HG02610 (cell line): Measurements from ENCODE around the gene PLEKHM3.

Source experiments
- ATAC-seq: cut with Tn5 transposase; IDR thresholded peaks from one replicate; pipeline ENCODE4 v1.9.1; 2021; ENCODE audit warnings: mild to moderate bottlenecking, moderate library complexity; ENCODE audit not compliant: unreplicated experiment

PLEKHM3 gene

GRCh38 chr2:207895274-207895860 lies 130.0 kb downstream of the PLEKHM3 start:
- ATAC-seq: no peak

DNA sequence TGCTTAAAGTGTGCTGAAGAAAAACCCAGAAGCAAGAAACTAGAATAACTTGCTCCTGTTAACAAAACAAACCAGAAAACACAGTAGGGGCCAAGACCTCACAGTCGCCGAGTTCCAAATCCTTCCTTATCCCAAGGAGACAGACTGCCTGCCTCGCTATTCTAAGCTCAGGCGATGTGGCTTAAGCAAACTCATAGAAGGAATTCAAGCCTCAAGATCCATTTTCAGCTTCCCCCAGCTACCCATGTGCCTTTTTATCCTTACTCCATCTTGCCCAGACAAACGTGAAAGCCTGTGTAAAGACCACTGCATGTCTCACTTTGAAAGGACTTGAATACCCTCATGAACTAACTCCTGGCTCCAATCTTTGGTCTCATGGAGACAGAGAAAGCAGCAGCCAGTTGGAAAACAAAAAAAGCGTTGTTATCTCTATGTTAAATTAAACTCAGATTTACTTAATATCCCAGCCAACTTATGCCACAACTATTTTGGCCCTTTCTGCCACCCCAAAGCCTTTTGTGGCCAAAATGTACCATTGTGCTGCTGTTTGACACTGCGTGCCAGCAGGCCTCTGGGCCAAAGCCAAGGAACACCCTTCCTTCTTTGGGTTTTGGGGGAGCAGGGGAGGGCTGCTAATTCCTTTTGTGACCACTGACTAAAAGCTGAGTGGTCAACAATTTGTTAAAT lies 132.5 kb downstream of the PLEKHM3 start:
- ATAC-seq: no peak

- ATAC-seq: no peak
Observed at GRCh38 chr2:207891086-207891844, 134.1 kb downstream of the PLEKHM3 start.

GRCh38 chr2:207887500-207887899 lies 137.8 kb downstream of the PLEKHM3 start:
- no peak for ATAC-seq

- ATAC-seq: no peak
Observed at GRCh38 chr2:207885010-207885409, 140.3 kb downstream of the PLEKHM3 start.

DNA sequence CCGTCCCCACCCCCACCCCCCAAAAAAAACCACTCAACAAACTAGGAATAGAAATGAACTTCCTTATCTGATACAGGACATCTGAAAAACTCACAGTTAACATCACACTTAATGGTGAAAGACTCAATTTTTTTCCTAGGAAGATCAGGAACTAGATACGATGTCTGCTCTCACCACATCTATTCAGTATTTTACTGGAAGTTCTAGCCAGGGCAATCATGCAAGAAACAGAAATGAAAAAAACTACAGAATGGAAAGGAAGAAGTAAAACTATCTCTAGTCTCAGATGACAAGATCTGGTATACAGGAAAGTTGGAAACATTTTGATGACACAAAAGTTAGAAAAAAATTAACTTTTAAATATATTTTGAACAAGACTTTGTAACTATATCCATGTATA lies 141.2 kb downstream of the PLEKHM3 start:
- no peak for ATAC-seq

GRCh38 chr2:207883002-207883780 lies 142.1 kb downstream of the PLEKHM3 start:
- ATAC-seq: peak; percentile 89

DNA sequence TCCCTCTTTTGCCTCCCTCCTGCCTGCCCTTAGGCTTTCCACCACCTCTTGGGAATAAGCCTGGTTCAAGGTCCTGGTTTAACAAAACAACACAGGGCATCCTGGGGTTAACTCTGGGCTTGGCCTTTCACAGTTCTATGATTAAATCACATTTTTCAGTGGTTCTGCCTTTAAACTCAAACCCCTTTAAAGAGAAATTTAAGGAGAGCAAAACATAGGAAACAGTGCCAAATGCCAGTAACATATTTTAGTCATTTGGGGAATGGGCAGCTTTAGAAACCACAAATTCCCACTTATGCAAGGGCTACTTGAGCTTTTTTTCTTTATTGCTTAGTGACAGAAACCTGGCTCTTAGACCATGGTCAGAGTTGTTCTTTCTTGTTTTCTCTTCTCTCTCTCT lies 143.4 kb downstream of the PLEKHM3 start:
- ATAC-seq: no peak

DNA sequence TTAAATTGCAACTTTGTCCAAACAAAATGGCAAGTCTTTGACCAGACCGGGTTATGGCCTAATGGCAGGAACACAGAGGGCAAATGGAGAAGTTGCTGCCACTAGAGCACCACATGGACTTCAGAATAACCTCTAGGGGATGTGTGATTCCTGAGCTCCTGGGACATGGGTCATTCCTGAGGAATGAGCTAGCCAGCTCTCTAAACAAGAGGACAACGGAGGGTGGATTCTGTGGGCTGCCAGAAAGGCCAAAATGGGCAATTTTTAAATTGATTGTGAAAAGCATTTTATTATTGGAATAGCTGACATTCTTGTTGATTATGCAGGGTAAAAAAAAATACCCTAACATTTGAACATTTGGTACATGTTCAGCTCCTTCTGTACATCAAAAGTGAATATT lies 145.8 kb downstream of the PLEKHM3 start:
- no peak for ATAC-seq

DNA sequence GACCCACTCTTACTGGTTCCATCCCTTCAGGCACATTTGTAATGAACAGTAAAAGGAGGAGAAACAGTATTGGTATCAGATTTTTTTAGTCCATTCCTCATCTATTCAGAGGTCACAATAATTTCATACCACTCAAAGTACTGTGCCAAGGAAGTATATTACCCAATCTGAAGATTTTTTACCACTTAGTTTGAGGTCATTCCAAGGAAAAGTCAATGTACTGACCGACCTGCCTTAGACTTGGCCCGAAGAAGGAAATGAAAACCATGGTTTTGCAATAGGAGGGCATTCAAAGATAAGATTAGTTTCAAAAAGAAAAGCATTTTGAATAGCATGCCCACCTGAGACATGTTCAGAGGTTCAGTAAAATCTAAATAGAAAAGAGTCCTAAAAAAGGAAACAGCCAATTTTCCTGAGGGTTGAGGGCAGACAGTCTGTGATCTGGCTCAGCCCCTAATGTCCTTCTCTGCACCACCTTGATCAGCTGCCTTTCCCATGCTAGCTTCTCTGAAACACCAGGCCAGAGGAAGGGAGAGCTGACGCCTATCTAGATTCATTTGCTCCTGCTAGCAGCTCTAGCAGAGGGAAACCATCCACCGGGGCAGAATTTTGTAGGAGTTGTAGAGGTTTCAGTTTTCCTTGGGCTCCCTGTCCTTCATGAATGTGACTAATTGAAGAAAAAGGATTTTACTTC lies 148.3 kb downstream of the PLEKHM3 start:
- ATAC-seq: no peak

- no peak for ATAC-seq
Observed at GRCh38 chr2:207875473-207876212, 149.7 kb downstream of the PLEKHM3 start.

GRCh38 chr2:207873794-207874193 lies 151.5 kb downstream of the PLEKHM3 start:
- ATAC-seq: peak; percentile 94

DNA sequence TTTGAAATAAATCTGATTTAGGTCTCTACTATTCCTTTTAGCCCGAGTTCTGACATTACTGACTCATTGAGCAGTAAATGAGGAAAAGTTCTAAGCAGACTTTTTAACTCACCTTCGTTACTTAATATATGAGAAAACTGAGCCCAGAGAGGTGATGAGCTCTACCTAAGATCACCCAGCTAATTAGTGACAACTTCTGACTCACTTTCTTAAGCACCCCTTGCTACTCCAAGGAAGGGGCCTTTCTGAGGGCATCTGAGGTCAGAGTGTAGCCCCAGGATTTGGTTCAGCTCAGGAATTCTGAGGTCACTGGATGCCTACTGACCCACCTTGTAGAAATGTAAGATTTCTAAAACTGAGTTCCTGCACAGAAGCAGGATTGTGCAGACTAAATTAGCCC lies 153.4 kb downstream of the PLEKHM3 start:
- ATAC-seq: no peak

DNA sequence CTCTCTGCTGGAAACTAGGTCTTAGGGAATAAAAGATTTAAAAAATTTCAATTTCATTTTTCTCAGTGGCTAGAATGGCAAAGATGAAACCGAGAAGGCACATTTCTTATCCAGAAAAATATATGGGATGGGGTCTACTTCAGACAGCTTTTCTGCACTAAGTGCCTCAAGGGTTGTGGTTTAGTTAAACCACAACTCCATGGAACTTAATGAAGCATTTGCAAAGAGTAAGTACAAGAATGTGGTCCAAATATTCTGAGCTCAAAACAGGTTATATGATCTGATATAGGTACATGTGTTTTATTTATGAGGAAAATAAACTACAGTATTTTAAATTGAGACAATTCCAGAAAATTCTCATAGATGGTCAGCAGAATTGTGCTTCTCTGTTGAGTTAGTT lies 153.8 kb downstream of the PLEKHM3 start:
- ATAC-seq: no peak

GRCh38 chr2:207870814-207871213 lies 154.5 kb downstream of the PLEKHM3 start:
- ATAC-seq: no peak

GRCh38 chr2:207869784-207870778 lies 155.2 kb downstream of the PLEKHM3 start:
- peak; percentile 44 for ATAC-seq

GRCh38 chr2:207868855-207869596 lies 156.3 kb downstream of the PLEKHM3 start:
- no peak for ATAC-seq

- ATAC-seq: no peak
Observed at GRCh38 chr2:207867905-207868304, 157.4 kb downstream of the PLEKHM3 start.
